Testis (tissue), 2 donors: ENCODE data around the gene CFAP20DC.

Source experiments
- POLR2A ChIP-seq: fragments of 450-650 bp; IDR thresholded peaks from one replicate; pipeline ENCODE4 v1.6.1; 2017; ENCODE audit warnings: antibody characterized with exemption, mild to moderate bottlenecking, moderate library complexity
- TF ChIP-seq, protein P1 (sequence below), 3 experiments: fragments of 450-650 bp in 2 of 3; fragments of 200-600 bp in 1 of 3; sonication (generic) in 1 of 3; IDR thresholded peaks; one replicate each; pipeline ENCODE4 v1.5.1; 2016 to 2019; ENCODE audit warnings: antibody characterized with exemption in 3 of 3, mild to moderate bottlenecking in 2 of 3, moderate library complexity in 1 of 3

DNA sequence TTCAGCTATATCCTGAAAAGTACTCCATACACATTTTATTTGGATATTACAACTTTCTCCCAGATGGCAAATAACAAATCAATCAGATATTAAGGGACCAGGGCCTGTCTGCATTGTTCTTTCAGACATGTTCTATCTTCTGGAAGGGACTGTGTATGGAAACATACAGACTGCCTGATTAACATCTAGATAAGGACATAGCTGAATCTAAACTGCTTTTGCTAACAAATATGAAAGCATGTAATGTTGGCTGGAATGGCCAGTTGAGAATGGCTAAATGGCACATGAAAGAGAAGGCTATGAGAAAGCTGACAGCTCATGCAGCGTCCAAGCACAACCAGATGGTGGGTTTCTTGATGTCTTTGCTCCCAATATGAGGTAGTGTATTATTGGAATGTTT, 149.4 kb downstream of the CFAP20DC start:
- no peak for TF ChIP-seq POLR2A
- TF ChIP-seq, protein P1, sequence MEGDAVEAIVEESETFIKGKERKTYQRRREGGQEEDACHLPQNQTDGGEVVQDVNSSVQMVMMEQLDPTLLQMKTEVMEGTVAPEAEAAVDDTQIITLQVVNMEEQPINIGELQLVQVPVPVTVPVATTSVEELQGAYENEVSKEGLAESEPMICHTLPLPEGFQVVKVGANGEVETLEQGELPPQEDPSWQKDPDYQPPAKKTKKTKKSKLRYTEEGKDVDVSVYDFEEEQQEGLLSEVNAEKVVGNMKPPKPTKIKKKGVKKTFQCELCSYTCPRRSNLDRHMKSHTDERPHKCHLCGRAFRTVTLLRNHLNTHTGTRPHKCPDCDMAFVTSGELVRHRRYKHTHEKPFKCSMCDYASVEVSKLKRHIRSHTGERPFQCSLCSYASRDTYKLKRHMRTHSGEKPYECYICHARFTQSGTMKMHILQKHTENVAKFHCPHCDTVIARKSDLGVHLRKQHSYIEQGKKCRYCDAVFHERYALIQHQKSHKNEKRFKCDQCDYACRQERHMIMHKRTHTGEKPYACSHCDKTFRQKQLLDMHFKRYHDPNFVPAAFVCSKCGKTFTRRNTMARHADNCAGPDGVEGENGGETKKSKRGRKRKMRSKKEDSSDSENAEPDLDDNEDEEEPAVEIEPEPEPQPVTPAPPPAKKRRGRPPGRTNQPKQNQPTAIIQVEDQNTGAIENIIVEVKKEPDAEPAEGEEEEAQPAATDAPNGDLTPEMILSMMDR (IDR thresholded peaks at IDR 0.05): no peak
